GM12875 (cell line): ENCODE measurements around the gene IFT172.
A peak's percentile ranks its signal among the peaks of the same experiment; 100 is the strongest.

Source experiments
- H3K4me3 ChIP-seq: one replicate; pipeline ENCODE4 v1.5.1; 2011; ENCODE audit warnings: low read depth, low read length, control low read depth
- TF ChIP-seq, protein P1 (sequence below): IDR thresholded peaks from 2 replicates; pipeline ENCODE4 v1.5.1; 2011; ENCODE audit warnings: low read depth, mild to moderate bottlenecking, control low read depth, inconsistent platforms, low read length, moderate library complexity, borderline replicate concordance; ENCODE audit not compliant: insufficient read depth

IFT172 gene

DNA sequence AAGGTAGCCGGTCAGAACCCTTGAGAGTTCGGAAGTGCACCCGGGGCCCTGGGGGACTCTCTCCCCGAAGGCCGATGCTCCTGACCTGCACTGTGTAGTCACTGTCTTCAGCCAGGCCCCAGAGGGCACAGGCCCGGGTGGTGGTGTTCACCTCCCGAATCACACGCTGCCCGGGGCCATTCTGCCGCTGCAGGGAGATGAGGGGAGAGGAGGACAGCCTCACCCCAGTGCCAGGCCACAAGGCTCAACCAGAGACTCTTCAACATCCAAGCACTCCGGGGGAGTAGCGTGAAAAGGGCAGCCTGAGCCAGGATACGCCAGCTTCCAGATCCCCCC lies 4.4 kb upstream of the IFT172 start:
- no peak overlapping the region for H3K4me3 ChIP-seq
- TF ChIP-seq, protein P1, sequence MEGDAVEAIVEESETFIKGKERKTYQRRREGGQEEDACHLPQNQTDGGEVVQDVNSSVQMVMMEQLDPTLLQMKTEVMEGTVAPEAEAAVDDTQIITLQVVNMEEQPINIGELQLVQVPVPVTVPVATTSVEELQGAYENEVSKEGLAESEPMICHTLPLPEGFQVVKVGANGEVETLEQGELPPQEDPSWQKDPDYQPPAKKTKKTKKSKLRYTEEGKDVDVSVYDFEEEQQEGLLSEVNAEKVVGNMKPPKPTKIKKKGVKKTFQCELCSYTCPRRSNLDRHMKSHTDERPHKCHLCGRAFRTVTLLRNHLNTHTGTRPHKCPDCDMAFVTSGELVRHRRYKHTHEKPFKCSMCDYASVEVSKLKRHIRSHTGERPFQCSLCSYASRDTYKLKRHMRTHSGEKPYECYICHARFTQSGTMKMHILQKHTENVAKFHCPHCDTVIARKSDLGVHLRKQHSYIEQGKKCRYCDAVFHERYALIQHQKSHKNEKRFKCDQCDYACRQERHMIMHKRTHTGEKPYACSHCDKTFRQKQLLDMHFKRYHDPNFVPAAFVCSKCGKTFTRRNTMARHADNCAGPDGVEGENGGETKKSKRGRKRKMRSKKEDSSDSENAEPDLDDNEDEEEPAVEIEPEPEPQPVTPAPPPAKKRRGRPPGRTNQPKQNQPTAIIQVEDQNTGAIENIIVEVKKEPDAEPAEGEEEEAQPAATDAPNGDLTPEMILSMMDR = no peak

DNA sequence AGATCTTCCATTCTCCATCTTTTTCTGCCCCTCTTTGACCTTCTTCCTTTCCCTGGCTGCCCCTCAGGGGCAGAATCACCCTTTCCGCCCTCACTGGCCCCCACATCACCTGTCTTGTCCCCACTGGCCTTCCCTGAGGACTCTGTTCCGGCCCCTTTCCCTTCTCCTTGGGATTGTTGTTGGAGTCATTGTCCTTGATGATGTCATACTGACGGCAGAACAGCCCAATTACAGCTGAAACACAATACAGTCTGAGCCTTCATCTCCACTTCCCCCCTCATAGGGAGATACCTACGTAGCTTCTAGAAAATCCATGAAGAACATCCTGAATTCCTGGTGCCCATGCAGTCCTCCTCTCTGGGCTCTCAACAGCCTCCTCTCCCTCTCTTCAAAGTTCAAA lies 3.0 kb upstream of the IFT172 start:
- H3K4me3 ChIP-seq = no peak overlapping the region
- TF ChIP-seq, protein P1 = no peak

DNA sequence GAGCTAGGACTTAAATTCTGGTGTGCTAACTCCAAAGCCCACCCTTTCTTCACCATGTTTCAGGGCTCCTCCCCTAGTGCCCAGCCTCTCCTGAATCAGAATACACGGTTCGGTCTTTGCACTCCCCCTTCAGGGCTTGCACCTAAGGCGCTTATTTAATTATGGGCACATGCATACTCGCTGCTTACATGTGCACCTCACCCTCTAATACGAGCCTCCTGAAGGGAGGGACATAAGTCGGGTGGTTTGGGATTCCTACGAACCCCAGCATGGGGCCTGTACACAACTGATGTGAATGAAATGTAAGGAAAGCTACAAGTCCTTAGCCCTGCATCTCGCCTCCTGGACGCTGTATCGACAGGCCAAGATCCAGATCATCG lies 435 bp downstream of the IFT172 start:
- TF ChIP-seq, protein P1 = no peak

DNA sequence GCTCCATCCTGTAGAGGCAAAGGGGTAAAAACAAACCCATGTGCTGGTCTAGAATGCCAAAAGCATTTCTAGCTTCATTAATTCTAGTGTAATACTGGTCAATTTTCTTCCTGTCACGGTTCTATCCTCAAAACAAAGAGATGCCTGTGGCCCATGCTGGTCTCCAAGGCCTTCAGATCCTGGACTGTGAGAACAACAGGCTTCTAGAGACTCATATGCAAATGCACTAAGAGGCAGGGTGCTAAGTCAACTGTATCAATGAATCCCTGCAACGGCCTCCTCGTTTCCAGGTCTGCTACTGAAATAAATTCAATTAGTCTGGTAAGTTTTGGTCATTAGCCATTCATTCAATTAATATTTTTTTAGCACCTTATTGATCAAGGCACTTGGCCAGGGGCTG lies 4.0 kb downstream of the IFT172 start:
- TF ChIP-seq, protein P1 = no peak
- H3K4me3 ChIP-seq = no peak overlapping the region

More for the DNA sequence above, 435 bp downstream of the IFT172 start:
- H3K4me3 ChIP-seq = peak overlapping the region; percentile 49

DNA sequence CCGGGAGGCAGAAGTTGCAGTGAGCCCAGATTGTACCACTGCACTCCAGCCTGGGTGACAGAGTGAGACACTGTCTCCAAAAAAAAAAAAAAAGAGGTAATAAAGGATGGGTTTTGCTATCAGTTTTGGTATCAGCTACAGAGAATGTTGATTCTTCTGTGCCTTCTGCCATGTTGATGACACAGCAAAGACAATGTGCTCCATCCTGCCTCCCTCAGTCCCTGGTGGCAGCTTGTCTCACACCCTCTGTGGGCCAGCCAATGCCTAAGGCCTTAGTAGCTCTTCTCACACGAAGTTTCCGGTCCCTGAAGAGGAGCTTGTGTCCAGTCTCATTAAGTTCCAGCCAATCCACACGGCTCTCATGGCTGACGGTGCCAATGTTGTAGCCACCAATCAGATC lies 17.6 kb downstream of the IFT172 start:
- TF ChIP-seq, protein P1 = no peak
- no peak overlapping the region for H3K4me3 ChIP-seq

DNA sequence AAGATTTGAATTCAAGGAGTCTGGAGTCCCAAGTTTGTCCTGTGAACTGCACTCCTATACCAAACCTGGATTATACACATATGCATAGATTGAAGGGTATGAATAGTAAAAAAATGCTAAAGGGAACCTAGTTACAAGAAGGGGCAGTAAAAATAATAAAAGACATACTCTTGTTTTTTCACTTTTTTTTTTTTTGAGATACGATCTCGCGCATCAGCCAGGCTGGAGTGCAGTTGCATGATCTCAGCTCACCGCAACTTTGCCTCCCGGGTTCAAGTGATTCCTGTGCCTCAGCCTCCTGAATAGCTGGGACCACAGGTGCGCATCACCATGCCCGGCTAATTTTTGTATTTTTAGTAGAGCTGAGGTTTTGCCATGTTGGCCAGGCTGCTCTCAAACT lies 25.1 kb downstream of the IFT172 start:
- TF ChIP-seq, protein P1 = no peak
- H3K4me3 ChIP-seq = no peak overlapping the region

DNA sequence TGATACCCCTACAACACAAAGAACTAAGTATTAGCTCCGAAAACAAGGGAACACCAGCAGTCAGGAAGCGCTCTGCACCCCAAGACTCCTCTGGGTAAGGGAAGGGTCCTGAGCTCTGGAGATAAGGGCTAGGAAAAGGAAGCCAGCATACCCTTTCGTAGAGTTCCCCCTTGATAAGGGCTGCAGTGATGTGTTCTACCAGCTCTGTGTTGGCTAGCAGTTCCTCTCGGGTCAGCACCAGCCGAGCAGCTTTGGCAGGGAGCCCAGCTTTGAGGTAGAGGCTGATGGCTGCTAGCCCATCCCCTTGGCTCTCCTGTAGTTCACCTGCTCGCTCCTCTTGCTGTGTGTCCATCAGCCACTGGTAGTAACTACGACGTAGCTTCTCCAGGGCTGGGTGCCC lies 28.4 kb downstream of the IFT172 start:
- TF ChIP-seq, protein P1 = no peak

More for the DNA sequence above, 28.4 kb downstream of the IFT172 start:
- no peak overlapping the region for H3K4me3 ChIP-seq
